ENCODE data around the gene SGCA. TPM values are rescaled to one million over a fixed set of nuclear protein-coding genes. Genes with fewer than 3 reads are reported as not detected.

The SGCA gene
- total RNA-seq, 2 donors from 2014 or later: 1.7 to 2.3 TPM

DNA sequence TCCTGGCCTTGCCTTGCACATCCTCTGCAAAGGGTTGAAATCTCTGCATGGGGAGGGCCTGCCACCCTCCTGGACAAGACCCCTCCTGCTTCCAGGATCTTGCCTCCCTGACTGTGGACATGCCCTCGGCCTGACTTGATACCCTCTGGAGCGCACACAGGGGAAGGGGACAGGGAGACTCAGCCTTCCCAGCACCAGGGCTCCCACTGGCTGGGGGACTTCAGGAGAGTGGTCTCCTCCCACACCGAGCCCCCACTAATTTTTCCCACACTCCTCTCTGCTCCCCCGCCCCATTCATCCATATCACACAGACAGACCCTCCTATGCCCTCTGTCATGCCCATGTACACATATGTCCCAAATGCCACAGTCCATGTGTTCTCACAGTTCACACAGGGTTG lies 14.3 kb downstream of the SGCA start:
- peaks cover 26% of the 10 kb centered on the region for H3K4me1 Mint-ChIP-seq (ENCODE audit: low read depth)
- H3K4me3 Mint-ChIP-seq: no peak overlapping the region
- H3K36me3 Mint-ChIP-seq (ENCODE audit: insufficient read depth in 2 of 2): no peaks in the 10 kb centered on the region
- no peaks in the 10 kb centered on the region for H3K27me3 Mint-ChIP-seq (ENCODE audit: low read depth)
- DNase-seq (no peak), ATAC-seq (replicated peaks in 1 of 2) (no peak)
- no peak overlapping the region for H3K27ac Mint-ChIP-seq
- no peaks in the 10 kb centered on the region for H3K9me3 Mint-ChIP-seq

DNA sequence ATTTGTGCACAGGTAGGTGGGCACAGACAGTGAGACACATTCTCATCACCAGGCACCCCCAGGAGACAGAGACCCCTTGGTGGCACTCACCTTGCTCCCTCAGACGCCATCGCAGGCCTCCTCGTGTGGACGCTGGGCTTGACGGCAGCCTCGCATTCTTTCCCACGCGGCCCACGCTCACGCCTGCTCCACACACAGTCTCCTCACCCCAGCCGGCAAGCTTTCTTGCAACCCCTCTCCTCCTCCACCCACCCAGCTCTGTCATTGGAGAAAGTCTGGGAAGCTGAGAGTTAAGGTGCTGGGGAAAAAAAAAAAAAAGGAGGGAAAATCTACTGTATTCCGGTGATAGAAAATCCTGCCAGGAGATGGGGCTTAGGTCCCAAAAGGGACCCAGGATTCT lies 14.8 kb downstream of the SGCA start:
- Mint-ChIP-seq H3K9me3 (no peaks in the 10 kb centered on the region), H3K27ac (no peak overlapping the region), H3K4me1 (ENCODE audit: low read depth) (peaks cover 26% of the 10 kb centered on the region), H3K36me3 (ENCODE audit: insufficient read depth in 2 of 2) (no peaks in the 10 kb centered on the region), H3K27me3 (ENCODE audit: low read depth) (no peaks in the 10 kb centered on the region), H3K4me3 (no peak overlapping the region)
- ATAC-seq (replicated peaks in 1 of 2) (no peak), DNase-seq (no peak)

GRCh38 chr17:50181144-50181543 lies 15.3 kb downstream of the SGCA start:
- Mint-ChIP-seq H3K27ac (no peak overlapping the region), H3K36me3 (ENCODE audit: insufficient read depth in 2 of 2) (no peaks in the 10 kb centered on the region), H3K4me1 (ENCODE audit: low read depth) (peaks cover 26% of the 10 kb centered on the region), H3K27me3 (ENCODE audit: low read depth) (no peaks in the 10 kb centered on the region), H3K9me3 (no peaks in the 10 kb centered on the region), H3K4me3 (no peak overlapping the region)
- ATAC-seq (replicated peaks in 1 of 2) (no peak), DNase-seq (no peak)

DNA sequence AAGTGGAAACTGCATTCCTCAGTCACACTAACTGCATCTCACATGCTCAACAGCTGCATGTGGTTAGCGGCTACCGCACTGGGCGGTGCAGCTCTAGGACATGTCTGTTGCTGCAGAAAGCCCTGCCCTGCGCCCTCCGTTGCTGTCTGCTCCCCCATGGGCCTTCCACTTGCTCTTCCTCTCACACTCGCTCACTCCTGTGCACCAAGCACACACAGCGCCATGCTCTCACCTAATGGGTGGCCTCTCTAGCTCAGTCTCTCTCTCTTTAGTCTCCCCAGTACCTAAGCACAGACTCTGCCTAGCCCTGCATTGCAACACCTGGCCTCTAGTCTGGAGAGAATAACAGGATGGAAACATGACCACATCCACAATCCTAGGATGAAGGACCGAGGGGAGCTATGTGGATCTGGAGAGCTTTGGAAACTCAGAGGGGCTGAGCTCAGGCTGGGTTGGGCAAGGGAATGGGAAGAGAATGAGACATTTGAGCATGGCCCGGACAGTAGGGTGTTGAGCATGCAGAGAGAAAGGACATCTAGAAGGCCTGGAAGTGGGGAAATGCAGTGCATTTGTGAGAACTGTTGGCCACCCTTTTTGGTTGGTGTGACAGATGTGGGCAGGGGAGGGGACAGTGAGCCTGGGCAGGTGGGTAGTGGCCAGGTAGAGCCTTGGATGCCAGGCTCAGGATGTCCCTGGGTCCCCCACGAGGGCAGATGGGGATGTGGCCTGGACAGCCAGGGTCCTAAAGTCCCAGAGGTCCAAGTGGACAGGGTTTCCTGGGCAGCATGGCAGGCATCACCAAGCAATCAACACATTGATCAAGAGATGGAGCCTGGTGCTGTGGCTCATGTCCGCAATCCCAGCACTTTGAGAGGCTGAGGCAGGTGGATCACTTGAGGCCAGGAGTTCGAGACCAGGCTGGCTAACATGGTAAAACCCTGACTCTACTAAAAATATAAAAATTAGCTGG lies 16.1 kb downstream of the SGCA start:
- Mint-ChIP-seq H3K9me3 (no peaks in the 10 kb centered on the region), H3K4me3 (no peak overlapping the region), H3K36me3 (ENCODE audit: insufficient read depth in 2 of 2) (no peaks in the 10 kb centered on the region), H3K27ac (no peak overlapping the region), H3K4me1 (ENCODE audit: low read depth) (peaks cover 26% of the 10 kb centered on the region), H3K27me3 (ENCODE audit: low read depth) (no peaks in the 10 kb centered on the region)
- ATAC-seq (replicated peaks in 1 of 2) (no peak), DNase-seq (no peak)

- DNase-seq: no peak
- no peak overlapping the region for H3K27ac Mint-ChIP-seq
- ATAC-seq (replicated peaks in 1 of 2): no peak
- H3K4me1 Mint-ChIP-seq (ENCODE audit: low read depth): peaks cover 25% of the 10 kb centered on the region
- H3K27me3 Mint-ChIP-seq (ENCODE audit: low read depth): no peaks in the 10 kb centered on the region
- no peaks in the 10 kb centered on the region for H3K36me3 Mint-ChIP-seq (ENCODE audit: insufficient read depth in 2 of 2)
- no peaks in the 10 kb centered on the region for H3K9me3 Mint-ChIP-seq
- no peak overlapping the region for H3K4me3 Mint-ChIP-seq
Observed at GRCh38 chr17:50182783-50183420, 17.1 kb downstream of the SGCA start.

- H3K27me3 Mint-ChIP-seq (ENCODE audit: low read depth): no peaks in the 10 kb centered on the region
- ATAC-seq (replicated peaks in 1 of 2) (no peak), DNase-seq (no peak)
- peak overlapping the region; percentile 15 to 33 for H3K4me3 Mint-ChIP-seq
- H3K36me3 Mint-ChIP-seq (ENCODE audit: insufficient read depth in 2 of 2): no peaks in the 10 kb centered on the region
- peaks cover 19% of the 10 kb centered on the region for H3K4me1 Mint-ChIP-seq (ENCODE audit: low read depth)
- no peak overlapping the region for H3K27ac Mint-ChIP-seq
- no peaks in the 10 kb centered on the region for H3K9me3 Mint-ChIP-seq
Observed at GRCh38 chr17:50183421-50183994, 17.7 kb downstream of the SGCA start.

DNA sequence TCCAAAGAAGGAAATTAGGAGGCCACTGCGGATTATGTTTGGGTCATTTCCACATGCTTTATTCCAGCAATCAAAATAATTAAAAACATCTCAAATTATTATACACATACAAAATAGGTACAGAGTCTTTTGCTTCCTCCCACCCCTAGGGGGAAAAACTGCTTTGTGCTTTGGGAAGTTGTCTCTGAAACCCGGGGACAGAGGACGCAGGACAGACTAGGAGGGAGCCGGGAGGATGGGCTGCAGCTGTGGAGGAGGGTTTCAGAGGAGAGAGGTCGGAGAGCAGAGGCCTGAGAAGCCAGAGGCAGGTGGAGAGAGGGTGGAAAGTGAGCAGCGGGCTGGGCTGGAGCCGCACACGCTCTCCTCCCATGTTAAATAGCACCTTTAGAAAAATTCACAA lies 18.3 kb downstream of the SGCA start:
- ATAC-seq (replicated peaks in 1 of 2): no peak
- peak overlapping the region; percentile 15 to 33 for H3K4me3 Mint-ChIP-seq
- no peaks in the 10 kb centered on the region for H3K36me3 Mint-ChIP-seq (ENCODE audit: insufficient read depth in 2 of 2)
- H3K27me3 Mint-ChIP-seq (ENCODE audit: low read depth): no peaks in the 10 kb centered on the region
- peaks cover 16% of the 10 kb centered on the region for H3K4me1 Mint-ChIP-seq (ENCODE audit: low read depth)
- DNase-seq: no peak
- no peak overlapping the region for H3K27ac Mint-ChIP-seq
- H3K9me3 Mint-ChIP-seq: no peaks in the 10 kb centered on the region

- Mint-ChIP-seq H3K36me3 (ENCODE audit: insufficient read depth in 2 of 2) (no peaks in the 10 kb centered on the region), H3K27ac (no peak overlapping the region), H3K4me1 (ENCODE audit: low read depth) (peaks cover 16% of the 10 kb centered on the region), H3K27me3 (ENCODE audit: low read depth) (no peaks in the 10 kb centered on the region), H3K9me3 (no peaks in the 10 kb centered on the region), H3K4me3 (no peak overlapping the region)
- DNase-seq (no peak), ATAC-seq (replicated peaks in 1 of 2) (no peak)
Observed at GRCh38 chr17:50184611-50185398, 19.0 kb downstream of the SGCA start.

GRCh38 chr17:50185631-50186471 lies 20.0 kb downstream of the SGCA start:
- H3K27ac Mint-ChIP-seq: no peak overlapping the region
- H3K27me3 Mint-ChIP-seq (ENCODE audit: low read depth): no peaks in the 10 kb centered on the region
- H3K4me1 Mint-ChIP-seq (ENCODE audit: low read depth): peaks cover 16% of the 10 kb centered on the region
- DNase-seq: no peak
- no peaks in the 10 kb centered on the region for H3K9me3 Mint-ChIP-seq
- no peak overlapping the region for H3K4me3 Mint-ChIP-seq
- ATAC-seq (replicated peaks in 1 of 2): no peak
- H3K36me3 Mint-ChIP-seq (ENCODE audit: insufficient read depth in 2 of 2): no peaks in the 10 kb centered on the region

DNA sequence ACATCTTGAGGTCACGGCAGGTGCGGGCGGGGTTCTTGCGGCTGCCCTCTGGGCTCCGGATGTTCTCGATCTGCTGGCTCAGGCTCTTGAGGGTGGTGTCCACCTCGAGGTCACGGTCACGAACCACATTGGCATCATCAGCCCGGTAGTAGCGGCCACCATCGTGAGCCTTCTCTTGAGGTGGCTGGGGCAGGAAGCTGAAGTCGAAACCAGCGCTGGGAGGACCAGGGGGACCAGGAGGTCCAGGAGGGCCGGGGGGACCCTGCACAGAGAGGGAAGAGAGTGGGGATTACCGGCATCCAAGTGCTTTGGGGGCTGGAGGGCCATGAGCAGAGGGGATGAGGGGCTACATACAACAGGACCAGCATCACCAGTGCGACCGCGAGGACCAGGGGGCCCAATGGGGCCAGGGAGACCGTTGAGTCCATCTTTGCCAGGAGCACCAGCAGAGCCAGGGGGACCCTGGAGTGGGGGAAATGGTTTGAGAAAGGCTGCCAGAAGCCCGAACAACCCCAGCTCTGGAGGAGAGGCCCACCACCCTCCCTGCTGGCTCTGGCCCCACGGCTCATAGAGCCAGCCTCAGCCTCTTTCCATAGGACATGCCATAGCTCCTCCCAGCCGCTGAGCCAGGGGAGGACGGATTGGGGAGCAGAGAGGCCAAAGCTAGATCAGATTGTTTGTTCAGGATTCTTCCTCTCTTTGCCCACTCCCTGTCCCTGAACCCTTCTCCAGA lies 21.0 kb downstream of the SGCA start:
- Mint-ChIP-seq H3K27me3 (ENCODE audit: low read depth) (no peaks in the 10 kb centered on the region), H3K36me3 (ENCODE audit: insufficient read depth in 2 of 2) (no peaks in the 10 kb centered on the region), H3K9me3 (no peaks in the 10 kb centered on the region), H3K4me1 (ENCODE audit: low read depth) (peaks cover 16% of the 10 kb centered on the region), H3K4me3 (no peak overlapping the region), H3K27ac (no peak overlapping the region)
- ATAC-seq (replicated peaks in 1 of 2): no peak
- DNase-seq: no peak

DNA sequence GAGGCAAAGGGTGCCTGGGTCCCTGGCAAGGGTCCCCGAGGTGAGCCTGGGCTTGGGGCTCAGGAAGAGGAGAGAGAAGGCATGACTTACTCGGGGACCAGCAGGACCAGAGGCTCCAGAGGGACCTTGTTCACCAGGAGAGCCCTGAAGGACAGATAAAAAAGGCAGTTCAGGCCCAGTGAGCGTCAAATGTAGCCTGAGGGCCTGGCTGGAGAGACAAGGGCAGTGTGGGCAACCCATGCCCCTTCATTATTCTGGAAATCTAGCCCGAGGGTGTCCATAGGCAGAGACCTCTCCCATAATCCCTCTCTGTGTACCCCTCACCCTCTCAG lies 21.6 kb downstream of the SGCA start:
- Mint-ChIP-seq H3K27me3 (ENCODE audit: low read depth) (no peaks in the 10 kb centered on the region), H3K9me3 (no peaks in the 10 kb centered on the region), H3K27ac (no peak overlapping the region), H3K4me1 (ENCODE audit: low read depth) (peaks cover 16% of the 10 kb centered on the region), H3K36me3 (ENCODE audit: insufficient read depth in 2 of 2) (no peaks in the 10 kb centered on the region), H3K4me3 (no peak overlapping the region)
- ATAC-seq (replicated peaks in 1 of 2) (no peak), DNase-seq (no peak)
